ENCODE data around the gene CES2. TPM values are rescaled to one million over a fixed set of nuclear protein-coding genes. Genes with fewer than 3 reads are reported as not detected.
"Not testable (repeated sequence)": the region's sequence is repeated elsewhere in the genome, so short reads cannot be mapped to it uniquely, and the experiment has no call there.

CES2 gene
- total RNA-seq, 1 donor from 2014 or later, result 88.5 TPM

DNA sequence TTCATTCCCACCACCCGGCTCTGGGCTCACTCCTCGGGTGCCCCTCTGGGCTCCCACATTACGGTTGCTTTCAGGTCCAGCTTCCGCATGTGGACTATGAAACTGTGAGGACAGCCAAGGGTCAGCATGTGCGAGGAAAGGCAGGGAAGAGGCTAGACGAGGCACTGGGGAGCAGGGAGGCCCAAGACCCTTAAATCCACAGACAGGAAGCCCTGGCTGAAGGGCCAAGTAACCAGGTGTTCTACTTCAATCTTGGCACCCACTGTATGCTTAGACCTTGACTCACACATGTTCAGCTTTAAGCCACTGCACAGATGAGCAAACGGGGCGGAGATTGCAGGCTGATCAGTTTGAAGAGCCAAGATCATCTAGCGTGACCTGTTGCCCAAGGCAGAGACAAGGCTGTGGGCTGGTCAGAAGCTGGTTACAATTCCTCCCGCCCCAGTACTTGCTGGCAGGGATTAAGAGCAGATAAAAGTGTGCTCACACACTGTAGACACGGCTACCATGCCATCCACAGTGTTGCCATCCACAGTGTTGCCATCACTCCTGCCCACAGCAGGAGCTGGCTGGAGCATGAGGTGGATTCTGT lies 53.0 kb downstream of the CES2 start, which contains the start of gene CES4A:
TSS of gene CES4A (plus strand) at position 393 of the 592 bp plus-strand sequence. CDS start at position 577, 184 bp downstream.
- intact Hi-C loops (cut with micrococcal nuclease), result no loop called here
- Histone ChIP-seq H3K4me3 (no peak within 1 kb of the TSS), H3K4me1 (no peaks in the 10 kb centered on the region), H3K27ac (replicated peaks) (no peak within 1 kb of the TSS), H3K36me3 (no peaks in the 10 kb centered on the region), H3K27me3 (ENCODE audit: low read depth) (no peaks in the 10 kb centered on the region), H3K9me3 (replicated peaks) (no peaks in the 10 kb centered on the region)
- TF ChIP-seq, protein P1, sequence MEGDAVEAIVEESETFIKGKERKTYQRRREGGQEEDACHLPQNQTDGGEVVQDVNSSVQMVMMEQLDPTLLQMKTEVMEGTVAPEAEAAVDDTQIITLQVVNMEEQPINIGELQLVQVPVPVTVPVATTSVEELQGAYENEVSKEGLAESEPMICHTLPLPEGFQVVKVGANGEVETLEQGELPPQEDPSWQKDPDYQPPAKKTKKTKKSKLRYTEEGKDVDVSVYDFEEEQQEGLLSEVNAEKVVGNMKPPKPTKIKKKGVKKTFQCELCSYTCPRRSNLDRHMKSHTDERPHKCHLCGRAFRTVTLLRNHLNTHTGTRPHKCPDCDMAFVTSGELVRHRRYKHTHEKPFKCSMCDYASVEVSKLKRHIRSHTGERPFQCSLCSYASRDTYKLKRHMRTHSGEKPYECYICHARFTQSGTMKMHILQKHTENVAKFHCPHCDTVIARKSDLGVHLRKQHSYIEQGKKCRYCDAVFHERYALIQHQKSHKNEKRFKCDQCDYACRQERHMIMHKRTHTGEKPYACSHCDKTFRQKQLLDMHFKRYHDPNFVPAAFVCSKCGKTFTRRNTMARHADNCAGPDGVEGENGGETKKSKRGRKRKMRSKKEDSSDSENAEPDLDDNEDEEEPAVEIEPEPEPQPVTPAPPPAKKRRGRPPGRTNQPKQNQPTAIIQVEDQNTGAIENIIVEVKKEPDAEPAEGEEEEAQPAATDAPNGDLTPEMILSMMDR (IDR thresholded peaks at IDR 0.05; ENCODE audit: borderline replicate concordance), result no peak
- no peak for DNase-seq

DNA sequence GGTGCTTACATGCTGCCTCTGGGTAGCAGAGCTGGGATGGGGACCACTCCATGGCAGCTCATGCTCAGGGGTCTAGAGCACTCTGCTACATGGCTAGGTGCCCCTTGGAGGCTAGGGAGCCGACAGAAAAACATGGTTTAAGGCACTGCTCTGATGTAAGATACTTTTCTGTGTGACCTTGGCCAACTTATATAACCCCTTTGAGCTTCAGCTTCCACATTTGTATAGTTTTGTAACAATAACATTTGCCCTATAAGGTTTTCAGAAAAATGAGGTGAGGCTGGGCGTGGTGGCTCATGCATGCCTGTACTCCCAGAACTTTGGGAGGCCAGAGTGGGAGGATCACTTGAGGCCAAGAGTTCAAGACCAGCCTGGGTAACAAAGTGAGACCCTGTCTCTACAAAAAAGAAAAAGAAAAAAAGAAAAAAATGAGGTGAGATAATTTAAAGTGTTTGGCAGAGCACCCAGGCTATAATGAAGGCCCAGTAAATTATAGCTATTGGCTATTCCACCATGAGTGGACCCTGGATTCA lies 56.3 kb downstream of the CES2 start:
- intact Hi-C loops (cut with micrococcal nuclease), result no loop called here
- Histone ChIP-seq H3K4me3 (no peak overlapping the region), H3K27me3 (ENCODE audit: low read depth) (no peaks in the 10 kb centered on the region), H3K27ac (replicated peaks) (no peak overlapping the region), H3K36me3 (no peaks in the 10 kb centered on the region), H3K9me3 (replicated peaks) (no peaks in the 10 kb centered on the region), H3K4me1 (peaks cover 8% of the 10 kb centered on the region)
- DNase-seq, result no peak
- TF ChIP-seq, protein P1 (IDR thresholded peaks at IDR 0.05; ENCODE audit: borderline replicate concordance), result no peak

GRCh38 chr16:66993558-66993957 lies 58.2 kb downstream of the CES2 start:
- H3K4me3 ChIP-seq; H3K27ac ChIP-seq (replicated peaks); DNase-seq; H3K36me3 ChIP-seq; H3K27me3 ChIP-seq (ENCODE audit: low read depth); H3K9me3 ChIP-seq (replicated peaks); intact Hi-C loops (cut with micrococcal nuclease): not testable (repeated sequence)
- peaks cover 19% of the 10 kb centered on the region for H3K4me1 ChIP-seq

Other genes starting within 250 kb of the CES2 start
- gene CMTM4, start 238.8 kb upstream of the CES2 start, total RNA-seq, result 11.3 TPM
- gene DYNC1LI2, start 183.9 kb upstream of the CES2 start, total RNA-seq, result 82.9 TPM
- not detected for gene TERB1, start 133.9 kb upstream of the CES2 start, total RNA-seq
- 28.4 TPM for gene NAE1, start 104.5 kb upstream of the CES2 start, total RNA-seq
- not detected for gene CA7, start 91.1 kb upstream of the CES2 start, total RNA-seq
- 2.8 TPM for gene PDP2, start 55.0 kb upstream of the CES2 start, total RNA-seq
- not detected for gene CDH16, start 16.6 kb upstream of the CES2 start, total RNA-seq
- gene RRAD, start 10.0 kb upstream of the CES2 start, total RNA-seq, result 135 TPM
- 127 TPM for gene CIAO2B, start 1.1 kb upstream of the CES2 start, total RNA-seq
- gene CES3, start 25.8 kb downstream of the CES2 start, total RNA-seq, result 1.0 TPM
- gene CES4A, start 53.1 kb downstream of the CES2 start, total RNA-seq, result 11.0 TPM
- gene CBFB, start 93.6 kb downstream of the CES2 start, total RNA-seq, result 25.2 TPM
- 10.4 TPM for gene PHAF1, start 174.4 kb downstream of the CES2 start, total RNA-seq
- 9.8 TPM for gene B3GNT9, start 215.5 kb downstream of the CES2 start, total RNA-seq
- gene TRADD, start 224.4 kb downstream of the CES2 start, total RNA-seq, result 9.8 TPM
- 9.4 TPM for gene FBXL8, start 224.4 kb downstream of the CES2 start, total RNA-seq
- 70.5 TPM for gene HSF4, start 229.2 kb downstream of the CES2 start, total RNA-seq
- gene NOL3, start 235.0 kb downstream of the CES2 start, total RNA-seq, result 110 TPM
- gene MATCAP1, start 248.4 kb downstream of the CES2 start, total RNA-seq, result 14.2 TPM